ENCODE data around the gene MRPL23.

MRPL23 gene

DNA sequence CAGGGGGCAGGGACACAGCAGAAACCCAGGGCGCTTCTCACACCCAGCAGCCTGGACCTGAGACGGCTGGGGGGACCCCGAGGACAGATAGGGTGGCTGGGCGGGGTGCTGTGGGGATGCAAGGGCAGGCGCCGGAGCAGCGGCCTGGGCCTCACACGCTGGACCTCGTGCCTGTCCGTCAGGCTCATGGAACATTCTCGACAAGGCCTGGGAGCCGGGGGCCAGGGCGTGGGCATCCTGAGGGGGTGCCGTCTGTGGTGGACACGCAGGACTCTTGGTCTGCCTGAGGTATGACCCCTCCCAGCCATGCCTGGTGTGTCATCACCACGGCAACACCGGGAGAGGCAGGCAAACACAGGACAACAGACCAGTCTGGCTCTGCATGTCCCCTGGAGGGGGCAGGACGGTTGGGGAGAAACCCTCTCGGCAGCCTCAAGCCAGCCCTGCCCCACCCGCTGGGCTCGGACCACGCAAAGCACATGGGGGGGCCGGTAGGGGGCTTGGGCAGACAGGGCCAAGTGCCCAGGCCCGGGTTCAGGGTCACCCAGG lies 21.4 kb downstream of the MRPL23 start:
- no peak overlapping the region for H3K27ac ChIP-seq
- H3K4me1 ChIP-seq (ENCODE audit: control insufficient read depth in 1 of 2, insufficient read depth in 1 of 2, low read depth in 1 of 2, low read length in 1 of 2) = no peaks in the 10 kb centered on the region
- TF ChIP-seq, protein P1, sequence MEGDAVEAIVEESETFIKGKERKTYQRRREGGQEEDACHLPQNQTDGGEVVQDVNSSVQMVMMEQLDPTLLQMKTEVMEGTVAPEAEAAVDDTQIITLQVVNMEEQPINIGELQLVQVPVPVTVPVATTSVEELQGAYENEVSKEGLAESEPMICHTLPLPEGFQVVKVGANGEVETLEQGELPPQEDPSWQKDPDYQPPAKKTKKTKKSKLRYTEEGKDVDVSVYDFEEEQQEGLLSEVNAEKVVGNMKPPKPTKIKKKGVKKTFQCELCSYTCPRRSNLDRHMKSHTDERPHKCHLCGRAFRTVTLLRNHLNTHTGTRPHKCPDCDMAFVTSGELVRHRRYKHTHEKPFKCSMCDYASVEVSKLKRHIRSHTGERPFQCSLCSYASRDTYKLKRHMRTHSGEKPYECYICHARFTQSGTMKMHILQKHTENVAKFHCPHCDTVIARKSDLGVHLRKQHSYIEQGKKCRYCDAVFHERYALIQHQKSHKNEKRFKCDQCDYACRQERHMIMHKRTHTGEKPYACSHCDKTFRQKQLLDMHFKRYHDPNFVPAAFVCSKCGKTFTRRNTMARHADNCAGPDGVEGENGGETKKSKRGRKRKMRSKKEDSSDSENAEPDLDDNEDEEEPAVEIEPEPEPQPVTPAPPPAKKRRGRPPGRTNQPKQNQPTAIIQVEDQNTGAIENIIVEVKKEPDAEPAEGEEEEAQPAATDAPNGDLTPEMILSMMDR (IDR thresholded peaks at IDR 0.05) = no peak
- H3K9me3 ChIP-seq = no peaks in the 10 kb centered on the region
- H3K36me3 ChIP-seq = no peaks in the 10 kb centered on the region
- no peak overlapping the region for H3K4me3 ChIP-seq (ENCODE audit: low read depth in 1 of 2, low read length in 1 of 2)
- no peaks in the 10 kb centered on the region for H3K27me3 ChIP-seq

DNA sequence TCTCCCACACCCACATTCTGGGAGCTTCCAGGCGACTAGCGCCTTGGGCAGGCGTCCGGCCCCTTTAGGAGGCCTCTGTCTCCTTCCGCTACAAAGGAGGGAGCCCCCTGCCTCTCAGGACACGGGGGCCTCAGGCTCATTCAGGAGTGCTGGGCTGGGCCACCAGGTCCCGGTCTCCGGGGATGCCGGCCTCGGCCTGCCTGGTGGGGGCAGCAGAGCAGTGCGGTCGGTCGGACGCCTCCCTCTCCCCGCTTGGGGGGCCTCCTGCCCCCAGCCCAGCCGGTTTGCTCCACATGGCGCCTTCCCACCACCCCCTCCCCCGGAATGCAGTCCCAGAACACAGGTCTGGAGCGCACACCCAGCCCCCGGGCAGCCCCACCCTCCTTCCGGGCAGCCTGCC lies 21.9 kb downstream of the MRPL23 start:
- no peaks in the 10 kb centered on the region for H3K9me3 ChIP-seq
- H3K4me3 ChIP-seq (ENCODE audit: low read depth in 1 of 2, low read length in 1 of 2) = no peak overlapping the region
- H3K27ac ChIP-seq = no peak overlapping the region
- H3K4me1 ChIP-seq (ENCODE audit: control insufficient read depth in 1 of 2, insufficient read depth in 1 of 2, low read depth in 1 of 2, low read length in 1 of 2) = no peaks in the 10 kb centered on the region
- no peaks in the 10 kb centered on the region for H3K27me3 ChIP-seq
- TF ChIP-seq, protein P1 (IDR thresholded peaks at IDR 0.05) = no peak
- H3K36me3 ChIP-seq = no peaks in the 10 kb centered on the region

DNA sequence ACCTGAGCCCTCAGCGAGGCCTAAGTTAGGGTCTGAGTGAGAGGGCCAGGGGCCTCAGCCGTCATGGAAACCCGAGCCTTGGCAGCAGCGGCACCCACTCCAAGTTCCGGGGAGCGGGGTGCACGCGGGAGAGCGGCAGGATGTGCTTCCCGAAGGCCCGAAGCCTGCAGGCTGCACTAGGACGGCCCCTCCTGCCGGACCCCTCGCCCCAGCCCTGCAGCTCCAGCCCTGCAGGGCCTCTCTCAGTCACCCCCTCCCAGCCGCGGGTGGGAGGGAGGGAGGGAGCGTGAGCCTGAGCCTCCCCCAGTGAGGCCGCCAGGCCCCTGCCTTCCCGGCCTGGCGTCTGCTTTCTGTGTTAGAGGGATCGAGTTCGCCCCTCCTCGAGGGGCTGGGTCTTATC lies 22.6 kb downstream of the MRPL23 start:
- no peak overlapping the region for H3K27ac ChIP-seq
- H3K4me3 ChIP-seq (ENCODE audit: low read depth in 1 of 2, low read length in 1 of 2) = no peak overlapping the region

DNA sequence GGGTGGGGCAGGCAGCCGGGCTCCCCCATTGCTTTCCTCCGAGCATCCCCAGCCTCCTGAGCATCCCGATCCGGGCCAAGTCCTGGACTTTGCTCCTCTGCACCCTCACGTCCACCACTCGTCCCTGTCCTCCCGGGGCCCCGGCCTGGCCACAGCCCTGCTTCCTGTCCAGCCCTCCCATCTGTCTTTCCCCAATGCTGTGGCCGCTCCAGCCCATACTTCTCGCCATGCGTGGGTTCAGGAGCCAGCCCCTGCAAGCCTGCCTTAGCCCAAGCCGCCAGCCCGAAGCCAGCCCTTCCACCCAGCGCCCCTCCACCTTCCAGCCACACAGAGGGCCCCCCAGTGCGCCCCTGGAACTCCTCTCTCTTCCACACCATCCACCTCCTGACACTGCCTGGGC lies 23.8 kb downstream of the MRPL23 start:
- Histone ChIP-seq H3K9me3 (no peaks in the 10 kb centered on the region), H3K27ac (no peak overlapping the region), H3K4me1 (ENCODE audit: control insufficient read depth in 1 of 2, insufficient read depth in 1 of 2, low read depth in 1 of 2, low read length in 1 of 2) (no peaks in the 10 kb centered on the region), H3K4me3 (ENCODE audit: low read depth in 1 of 2, low read length in 1 of 2) (no peak overlapping the region), H3K27me3 (no peaks in the 10 kb centered on the region), H3K36me3 (no peaks in the 10 kb centered on the region)
- TF ChIP-seq, protein P1 (IDR thresholded peaks at IDR 0.05) = no peak

More for the DNA sequence above, 22.6 kb downstream of the MRPL23 start:
- no peaks in the 10 kb centered on the region for H3K36me3 ChIP-seq
- H3K4me1 ChIP-seq (ENCODE audit: control insufficient read depth in 1 of 2, insufficient read depth in 1 of 2, low read depth in 1 of 2, low read length in 1 of 2) = no peaks in the 10 kb centered on the region
- no peaks in the 10 kb centered on the region for H3K9me3 ChIP-seq
- TF ChIP-seq, protein P1 (IDR thresholded peaks at IDR 0.05) = no peak
- no peaks in the 10 kb centered on the region for H3K27me3 ChIP-seq

DNA sequence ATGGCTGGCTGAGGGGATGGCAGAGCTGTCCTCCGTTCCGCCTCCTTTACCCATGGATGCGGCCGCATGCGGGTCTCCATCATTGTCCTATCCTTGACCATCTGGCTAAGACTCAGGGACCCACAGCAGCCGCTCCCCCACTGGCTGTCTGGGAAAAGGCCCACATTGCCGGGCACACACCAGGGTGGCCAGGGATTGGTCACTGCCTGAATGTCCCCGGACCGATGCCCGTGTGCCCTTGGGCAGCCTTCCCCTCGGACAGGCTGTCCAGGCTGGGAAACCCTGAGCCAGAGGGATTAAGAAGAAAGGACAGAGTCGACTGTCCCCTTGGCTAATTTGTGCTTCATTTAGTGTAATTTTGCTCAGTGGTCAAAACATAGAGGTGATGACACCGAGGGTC lies 28.1 kb downstream of the MRPL23 start:
- Histone ChIP-seq H3K27me3 (no peaks in the 10 kb centered on the region), H3K4me3 (ENCODE audit: low read depth in 1 of 2, low read length in 1 of 2) (no peak overlapping the region), H3K4me1 (ENCODE audit: control insufficient read depth in 1 of 2, insufficient read depth in 1 of 2, low read depth in 1 of 2, low read length in 1 of 2) (no peaks in the 10 kb centered on the region), H3K36me3 (no peaks in the 10 kb centered on the region), H3K27ac (no peak overlapping the region), H3K9me3 (no peaks in the 10 kb centered on the region)
- TF ChIP-seq, protein P1 (IDR thresholded peaks at IDR 0.05) = no peak

Measured in neutrophil (primary cell).